HepG2 (cell line): ENCODE results near the gene HMGN1. TPM values are rescaled to one million over a fixed set of nuclear protein-coding genes. Genes with fewer than 3 reads are reported as not detected.

Experiments
- E2F2 ChIP-seq: sonication (generic); formaldehyde crosslinking; IDR thresholded peaks from 2 replicates; pipeline ENCODE4 v1.4.0; 2020; ENCODE audit warnings: missing genetic modification reagents, borderline replicate concordance
- EP300 ChIP-seq, 3 experiments: sonication (generic) in 1 of 3; formaldehyde crosslinking in 1 of 3; IDR thresholded peaks; 2 replicates each; pipeline versions ENCODE4 v1.5.1 to v1.6.1; 2011 to 2020; ENCODE audit warnings: low read depth in 2 of 3, low read length in 2 of 3, borderline replicate concordance in 1 of 3, improper control_type of control experiment in 1 of 3, mild to moderate bottlenecking in 1 of 3, missing genetic modification reagents in 1 of 3, moderate library complexity in 1 of 3
- HNRNPUL1 ChIP-seq: fragments of 200-400 bp; formaldehyde crosslinking; IDR thresholded peaks from 2 replicates; pipeline ENCODE4 v1.6.1; 2017; ENCODE audit warnings: low read depth, mild to moderate bottlenecking, low read length, moderate library complexity
- MED13 ChIP-seq: sonication (generic); formaldehyde crosslinking; IDR thresholded peaks from 2 replicates; pipeline ENCODE4 v1.5.0; 2020; ENCODE audit warnings: missing genetic modification reagents
- NAIF1 ChIP-seq: sonication (generic); formaldehyde crosslinking; IDR thresholded peaks from 2 replicates; pipeline ENCODE4 v1.5.0; 2020; ENCODE audit warnings: mild to moderate bottlenecking, missing genetic modification reagents, borderline replicate concordance
- PITX1 ChIP-seq: sonication (generic); formaldehyde crosslinking; IDR thresholded peaks from 2 replicates; pipeline ENCODE4 v1.5.1; 2020; ENCODE audit warnings: mild to moderate bottlenecking, missing genetic modification reagents
- POLR2A ChIP-seq, 2 experiments: IDR thresholded peaks; 2 replicates each; pipeline ENCODE4 v1.6.1; 2011; ENCODE audit warnings: low read depth in 2 of 2, low read length in 2 of 2, mild to moderate bottlenecking in 1 of 2, moderate library complexity in 1 of 2; ENCODE audit not compliant: insufficient read depth in 1 of 2
- RELA ChIP-seq: sonication (generic); formaldehyde crosslinking; IDR thresholded peaks from 2 replicates; pipeline ENCODE4 v1.4.0; 2020; ENCODE audit warnings: missing genetic modification reagents
- SMYD3 ChIP-seq: sonication (generic); formaldehyde crosslinking; IDR thresholded peaks from 2 replicates; pipeline ENCODE4 v1.8.1; 2023; ENCODE audit warnings: mild to moderate bottlenecking, missing genetic modification reagents
- SRSF4 ChIP-seq: fragments of 200-400 bp; formaldehyde crosslinking; IDR thresholded peaks from one replicate; pipeline ENCODE4 v1.6.1; 2018; ENCODE audit warnings: mild to moderate bottlenecking, low read depth, low read length, moderate library complexity; ENCODE audit not compliant: poor library complexity, severe bottlenecking
- ZNF142 ChIP-seq: sonication (generic); formaldehyde crosslinking; IDR thresholded peaks from 2 replicates; pipeline ENCODE4 v1.4.0; 2020; ENCODE audit warnings: missing genetic modification reagents
- ZNF205 ChIP-seq: IDR thresholded peaks from 2 replicates; pipeline ENCODE4 v1.6.1; 2018; ENCODE audit warnings: missing biosample characterization, missing genetic modification reagents
- ZNF354B ChIP-seq: sonication (generic); formaldehyde crosslinking; IDR thresholded peaks from 2 replicates; pipeline ENCODE4 v1.8.0; 2022; ENCODE audit warnings: mild to moderate bottlenecking, missing genetic modification reagents
- ZNF468 ChIP-seq: sonication (generic); formaldehyde crosslinking; IDR thresholded peaks from 2 replicates; pipeline ENCODE4 v1.8.0; 2022; ENCODE audit warnings: mild to moderate bottlenecking, moderate library complexity, missing genetic modification reagents
- ZNF530 ChIP-seq: sonication (generic); formaldehyde crosslinking; IDR thresholded peaks from 2 replicates; pipeline ENCODE4 v1.5.0; 2020; ENCODE audit warnings: low read depth, mild to moderate bottlenecking, missing genetic modification reagents
- ZNF558 ChIP-seq: sonication (generic); formaldehyde crosslinking; IDR thresholded peaks from 2 replicates; pipeline ENCODE4 v1.9.0; 2022; ENCODE audit warnings: mild to moderate bottlenecking, missing genetic modification reagents, borderline replicate concordance
- ZNF570 ChIP-seq: sonication (generic); formaldehyde crosslinking; IDR thresholded peaks from 2 replicates; pipeline ENCODE4 v1.4.0; 2020; ENCODE audit warnings: mild to moderate bottlenecking, missing genetic modification reagents, borderline replicate concordance
- polyA plus RNA-seq, 8 experiments: library from polyadenylated mRNA; depleted of rRNA in 3 of 8; stranded (reverse) in 7 of 8; unstranded in 1 of 8; fragments of >200 nt; fragmentation: Illumina TruSeq in 4 of 8; extraction: Trizol in 4 of 8; gene quantifications; 2 replicates each; pipeline versions ENCODE4 v1.2.1 to v1.2.3, GENCODE V29; 2011 to 2016; ENCODE audit warnings: low read depth in 4 of 8, missing spikeins in 1 of 8, mixed read lengths in 1 of 8; ENCODE audit not compliant: insufficient read depth in 1 of 8
- total RNA-seq, 5 experiments: library from RNA; depleted of rRNA; stranded (reverse); fragments of >200 nt; fragmentation: Illumina TruSeq; extraction: Trizol; gene quantifications; 2 replicates each; pipeline ENCODE4 v1.2.3, GENCODE V29; 2016; ENCODE audit warnings: low read depth in 1 of 5
- TF ChIP-seq, protein P1 (sequence below): sonication (generic); formaldehyde crosslinking; IDR thresholded peaks from 2 replicates; pipeline ENCODE4 v1.8.0; 2022; ENCODE audit warnings: low read depth, missing genetic modification reagents
- TF ChIP-seq, protein P2 (sequence below): sonication (generic); formaldehyde crosslinking; IDR thresholded peaks from 2 replicates; pipeline ENCODE4 v1.5.1; 2020; ENCODE audit warnings: mild to moderate bottlenecking, moderate library complexity, missing genetic modification reagents

The HMGN1 gene
- total and polyA plus RNA-seq, 2 of the 13 experiments (the other 11 are each of a cell fraction or from before 2014, with no cell fraction given), result 104 to 286 TPM

GRCh38 chr21:39313571-39314142 lies 35.2 kb downstream of the HMGN1 start, which contains the start of gene BRWD1 (continued):
- TF ChIP-seq, protein P1, sequence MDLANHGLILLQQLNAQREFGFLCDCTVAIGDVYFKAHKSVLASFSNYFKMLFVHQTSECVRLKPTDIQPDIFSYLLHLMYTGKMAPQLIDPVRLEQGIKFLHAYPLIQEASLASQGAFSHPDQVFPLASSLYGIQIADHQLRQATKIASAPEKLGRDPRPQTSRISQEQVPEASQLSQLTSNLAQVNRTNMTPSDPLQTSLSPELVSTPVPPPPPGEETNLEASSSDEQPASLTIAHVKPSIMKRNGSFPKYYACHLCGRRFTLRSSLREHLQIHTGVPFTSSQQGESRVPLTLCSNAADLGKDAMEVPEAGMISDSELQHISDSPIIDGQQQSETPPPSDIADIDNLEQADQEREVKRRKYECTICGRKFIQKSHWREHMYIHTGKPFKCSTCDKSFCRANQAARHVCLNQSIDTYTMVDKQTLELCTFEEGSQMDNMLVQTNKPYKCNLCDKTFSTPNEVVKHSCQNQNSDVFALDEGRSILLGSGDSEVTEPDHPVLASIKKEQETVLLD, result peak; percentile 96
- TF ChIP-seq, protein P2, sequence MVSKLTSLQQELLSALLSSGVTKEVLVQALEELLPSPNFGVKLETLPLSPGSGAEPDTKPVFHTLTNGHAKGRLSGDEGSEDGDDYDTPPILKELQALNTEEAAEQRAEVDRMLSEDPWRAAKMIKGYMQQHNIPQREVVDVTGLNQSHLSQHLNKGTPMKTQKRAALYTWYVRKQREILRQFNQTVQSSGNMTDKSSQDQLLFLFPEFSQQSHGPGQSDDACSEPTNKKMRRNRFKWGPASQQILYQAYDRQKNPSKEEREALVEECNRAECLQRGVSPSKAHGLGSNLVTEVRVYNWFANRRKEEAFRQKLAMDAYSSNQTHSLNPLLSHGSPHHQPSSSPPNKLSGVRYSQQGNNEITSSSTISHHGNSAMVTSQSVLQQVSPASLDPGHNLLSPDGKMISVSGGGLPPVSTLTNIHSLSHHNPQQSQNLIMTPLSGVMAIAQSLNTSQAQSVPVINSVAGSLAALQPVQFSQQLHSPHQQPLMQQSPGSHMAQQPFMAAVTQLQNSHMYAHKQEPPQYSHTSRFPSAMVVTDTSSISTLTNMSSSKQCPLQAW (CRISPR knock-in tag), result no peak; the same call in 1 of the 2 replicates
- TF ChIP-seq HNRNPUL1 (no peak; the same call in 1 of the 2 replicates), ZNF142 (CRISPR knock-in tag) (peak; percentile 41; the same call in 1 of the 2 replicates), MED13 (CRISPR knock-in tag) (peak; percentile 62; the same call in 1 of the 2 replicates), EP300 (IDR thresholded peaks at IDR 0.05; ENCODE audit: low read depth in 2 of 2, low read length in 2 of 2) (no peak), EP300 (CRISPR knock-in tag; IDR thresholded peaks at IDR 0.05; ENCODE audit: borderline replicate concordance) (peak; percentile 31; the same call in 1 of the 2 replicates), ZNF354B (CRISPR knock-in tag) (peak; percentile 41; the same call in 1 of the 2 replicates), SMYD3 (CRISPR knock-in tag) (peak; percentile 90; the same call in 1 of the 2 replicates), ZNF205 (CRISPR knock-in tag) (peak; percentile 32; the same call in 1 of the 2 replicates), E2F2 (no peak), SRSF4 (no peak), ZNF570 (CRISPR knock-in tag) (0 out of 2 replicates have a peak, but pooled peaks have one; percentile 33), ZNF530 (CRISPR knock-in tag) (no peak), NAIF1 (peak; percentile 84; the same call in 1 of the 2 replicates), ZNF468 (CRISPR knock-in tag) (peak; percentile 96), POLR2A (IDR thresholded peaks at IDR 0.05; ENCODE audit: insufficient read depth in 1 of 2, low read depth in 2 of 2, low read length in 2 of 2) (peak; percentile 49 to 58; a peak in 3 of 4 replicates), PITX1 (0 out of 2 replicates have a peak, but pooled peaks have one; percentile 39), RELA (CRISPR knock-in tag) (no peak), ZNF558 (CRISPR knock-in tag) (peak; percentile 82; the same call in 1 of the 2 replicates)
